ENCODE results near the gene TMEM214. TPM values are rescaled to one million over a fixed set of nuclear protein-coding genes. Genes with fewer than 3 reads are reported as not detected.
A peak's percentile ranks its signal among the peaks of the same experiment; 100 is the strongest.

TMEM214 gene
- total and polyA plus RNA-seq, 2 of the 8 experiments (the other 6 are each of a cell fraction or from before 2014, with no cell fraction given), result 49.7 to 71.0 TPM

DNA sequence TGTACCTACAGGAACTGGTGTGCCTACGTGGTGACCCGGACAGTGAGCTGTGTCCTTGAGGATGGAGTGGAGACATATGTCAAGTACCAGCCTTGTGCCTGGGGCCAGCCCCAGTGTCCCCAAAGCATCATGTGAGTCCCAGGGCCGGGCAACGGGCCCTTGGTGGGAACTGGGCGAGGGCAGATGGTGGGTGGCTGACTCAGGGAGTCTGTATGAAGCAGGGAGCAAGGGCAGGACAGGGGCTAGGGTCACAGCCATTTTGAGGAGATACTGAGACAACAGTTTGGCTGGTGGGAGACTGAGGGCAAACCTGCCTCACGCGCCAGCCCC, 47.3 kb downstream of the TMEM214 start:
- WGBS, 2 experiments (ENCODE audit: extremely low coverage in 1 of 2, insufficient coverage in 1 of 2, insufficient read length in 1 of 2, insufficient replicate concordance in 2 of 2, low coverage in 1 of 2, low lambda C conversion rate in 2 of 2, missing lambda C conversion rate in 1 of 2), result 89% methylated on average over 7 of the region's 7 CpGs; no CpG with 5 or more reads in 1 of the 2 experiments
- H3K79me2 ChIP-seq (ENCODE audit: control insufficient read depth in 1 of 2, insufficient read depth in 2 of 2, low read length in 2 of 2), result no peaks in the 10 kb centered on the region
- POLR2A ChIA-PET (ENCODE audit: partially characterized antibody), result interaction anchor here (1.6 to 1.8 kb wide), 2 partner anchors 14 to 29 kb away, joined by 5 to 11 read pairs; partner anchors contain the start of gene AGBL5
- TF ChIP-seq EP300 (IDR thresholded peaks at IDR 0.05; ENCODE audit: borderline replicate concordance in 1 of 2, low read depth in 2 of 2, low read length in 2 of 2) (no peak), SP4 (IDR thresholded peaks at IDR 0.05; ENCODE audit: low read length) (no peak), ASH2L (IDR thresholded peaks at IDR 0.05; ENCODE audit: low read length) (no peak), JUND (IDR thresholded peaks at IDR 0.05; ENCODE audit: low read length) (no peak), USF2 (IDR thresholded peaks at IDR 0.05; ENCODE audit: low read length) (no peak), CEBPB (IDR thresholded peaks at IDR 0.05; ENCODE audit: low read depth, low read length) (no peak), POLR2A (IDR thresholded peaks at IDR 0.05; ENCODE audit: control extremely low read depth in 1 of 2, low read depth in 2 of 2, low read length in 2 of 2) (no peak), SP2 (IDR thresholded peaks at IDR 0.05; ENCODE audit: low read length) (no peak), ATF2 (IDR thresholded peaks at IDR 0.05; ENCODE audit: low read length) (no peak), HDAC6 (IDR thresholded peaks at IDR 0.05; ENCODE audit: low read depth, low read length) (no peak), PHF8 (conservative IDR thresholded peaks at IDR 0.05; ENCODE audit: low read depth, low read length) (no peak), KDM1A (IDR thresholded peaks at IDR 0.05; ENCODE audit: borderline replicate concordance, low read length) (no peak)

More for the DNA sequence above, 47.3 kb downstream of the TMEM214 start:
- H2AK5ac ChIP-seq (ENCODE audit: low read depth, low read length), result peak overlapping the region; percentile 43
- no peak overlapping the region for H2BK120ac ChIP-seq (replicated peaks; ENCODE audit: low read depth, low read length)
- no peak overlapping the region for H3K4me3 ChIP-seq (ENCODE audit: extremely low read depth in 1 of 4, insufficient read depth in 2 of 4, low read depth in 3 of 4, low read length in 4 of 4)
- peak overlapping the region; percentile 88; the same call in 1 of the 2 replicates for H2BK15ac ChIP-seq (ENCODE audit: low read length)
- H3K4ac ChIP-seq (replicated peaks; ENCODE audit: insufficient read length, low read depth, low read length), result no peak overlapping the region
- no peaks in the 10 kb centered on the region for H4K20me1 ChIP-seq (replicated peaks in 1 of 2; ENCODE audit: control insufficient read depth in 1 of 2, insufficient read depth in 2 of 2, low read length in 2 of 2)
- peaks cover 2% of the 10 kb centered on the region; the same call in 1 of the 2 replicates for H3K23me2 ChIP-seq (ENCODE audit: low read depth, low read length)
- no peak for FAIRE-seq
- 0 out of 2 replicates have a peak overlapping the region, but pooled peaks have one; percentile 32 for H2BK20ac ChIP-seq (ENCODE audit: low read length)
- no peaks in the 10 kb centered on the region for H3K9me3 ChIP-seq (ENCODE audit: insufficient read depth in 2 of 2, low read depth in 1 of 2, low read length in 1 of 2)
- no peak overlapping the region for H3K9ac ChIP-seq (replicated peaks in 1 of 4; ENCODE audit: extremely low read depth in 1 of 4, low read depth in 3 of 4, low read length in 3 of 4)
- peak overlapping the region; percentile 52; the same call in 1 of the 2 replicates for H4K8ac ChIP-seq (ENCODE audit: extremely low read depth, insufficient read depth, low read length)
- H3K27ac ChIP-seq (ENCODE audit: low read depth, low read length), result no peak overlapping the region
- H3K4me1 ChIP-seq (replicated peaks in 1 of 4; ENCODE audit: control insufficient read depth in 3 of 4, insufficient read depth in 4 of 4, low read length in 3 of 4), result peaks cover 0 to 19% (median 13%) of the 10 kb centered on the region in 4 experiments; a peak in 6 of 7 replicates
- no peak overlapping the region for H4K91ac ChIP-seq (replicated peaks; ENCODE audit: insufficient read length, low read length)
- no peak overlapping the region for H3K56ac ChIP-seq (replicated peaks; ENCODE audit: insufficient read length, low read depth, low read length)
- H2AFZ ChIP-seq (ENCODE audit: low read length), result no peak overlapping the region
- no peak overlapping the region for H3K18ac ChIP-seq (ENCODE audit: extremely low read depth, low read length)
- no peak overlapping the region for H3K23ac ChIP-seq (ENCODE audit: insufficient read length)
- H3K36me3 ChIP-seq (ENCODE audit: control insufficient read depth in 2 of 4, insufficient read depth in 4 of 4, low read length in 3 of 4), result no peaks in the 10 kb centered on the region
- no peak overlapping the region for H3K4me2 ChIP-seq (ENCODE audit: insufficient read depth in 1 of 2, low read depth in 2 of 2, low read length in 2 of 2)
- no peak for DNase-seq (ENCODE audit: low read depth in 1 of 2, low spot score in 2 of 2)
- no peak overlapping the region; the same call in 1 of the 2 replicates for H2BK5ac ChIP-seq (ENCODE audit: low read depth, low read length)
- peaks cover 0 to 3% (median 3%) of the 10 kb centered on the region in 4 experiments; a peak in 2 of 7 replicates for H3K27me3 ChIP-seq (replicated peaks in 1 of 4; ENCODE audit: control insufficient read depth in 3 of 4, extremely low read depth in 1 of 4, insufficient read depth in 3 of 4, low read length in 3 of 4)
- H3K79me1 ChIP-seq (ENCODE audit: low read depth, low read length), result no peaks in the 10 kb centered on the region
- peak overlapping the region; percentile 84; the same call in 1 of the 2 replicates for H2BK12ac ChIP-seq (ENCODE audit: low read depth, low read length)
- no peak overlapping the region for H3K14ac ChIP-seq (ENCODE audit: insufficient read length)
- CTCF ChIA-PET (ENCODE audit: partially characterized antibody), result interaction anchor here (0.8 to 16.5 kb wide), 9 partner anchors 15 to 847 kb away, joined by 3 to 160 read pairs (median 4); partner anchors contain the start of gene AGBL5
- H4K5ac ChIP-seq (ENCODE audit: insufficient read length, low read depth, low read length), result no peak overlapping the region

All from H1 (cell line).